ENCODE measurements around the gene MLIP. TPM values are rescaled to one million over a fixed set of nuclear protein-coding genes. Genes with fewer than 3 reads are reported as not detected.

MLIP gene
- total RNA-seq, 1 donor from 2014 or later, result not detected

GRCh38 chr6:54294965-54295532 is 183.8 kb downstream of the MLIP start:
- Mint-ChIP-seq H3K27me3 (ENCODE audit: unreplicated experiment) (no peaks in the 10 kb centered on the region), H3K9me3 (ENCODE audit: unreplicated experiment) (no peaks in the 10 kb centered on the region), H3K4me1 (ENCODE audit: unreplicated experiment) (peaks cover 18% of the 10 kb centered on the region), H3K4me3 (ENCODE audit: unreplicated experiment) (no peak overlapping the region), H3K27ac (ENCODE audit: unreplicated experiment) (no peak overlapping the region), H3K36me3 (ENCODE audit: unreplicated experiment) (no peaks in the 10 kb centered on the region)
- no peak for DNase-seq (ENCODE audit: extremely low spot score, unreplicated experiment)
- no peak for TF ChIP-seq CTCF (IDR thresholded peaks at IDR 0.05)

- Mint-ChIP-seq H3K4me3 (ENCODE audit: unreplicated experiment) (no peak overlapping the region), H3K36me3 (ENCODE audit: unreplicated experiment) (no peaks in the 10 kb centered on the region), H3K27ac (ENCODE audit: unreplicated experiment) (no peak overlapping the region), H3K9me3 (ENCODE audit: unreplicated experiment) (no peaks in the 10 kb centered on the region), H3K4me1 (ENCODE audit: unreplicated experiment) (no peaks in the 10 kb centered on the region), H3K27me3 (ENCODE audit: unreplicated experiment) (no peaks in the 10 kb centered on the region)
- no peak for TF ChIP-seq CTCF (IDR thresholded peaks at IDR 0.05)
- no peak for DNase-seq (ENCODE audit: extremely low spot score, unreplicated experiment)
These were observed 188.5 kb downstream of the MLIP start for GRCh38 chr6:54299542-54300269.

GRCh38 chr6:54301770-54302169 is 190.5 kb downstream of the MLIP start:
- no peak for TF ChIP-seq CTCF (IDR thresholded peaks at IDR 0.05)
- no peaks in the 10 kb centered on the region for H3K4me1 Mint-ChIP-seq (ENCODE audit: unreplicated experiment)
- H3K36me3 Mint-ChIP-seq (ENCODE audit: unreplicated experiment), result no peaks in the 10 kb centered on the region
- DNase-seq (ENCODE audit: extremely low spot score, unreplicated experiment), result no peak
- H3K27me3 Mint-ChIP-seq (ENCODE audit: unreplicated experiment), result no peaks in the 10 kb centered on the region
- H3K9me3 Mint-ChIP-seq (ENCODE audit: unreplicated experiment), result no peaks in the 10 kb centered on the region
- H3K27ac Mint-ChIP-seq (ENCODE audit: unreplicated experiment), result no peak overlapping the region
- H3K4me3 Mint-ChIP-seq (ENCODE audit: unreplicated experiment), result no peak overlapping the region

- no peak overlapping the region for H3K27ac Mint-ChIP-seq (ENCODE audit: unreplicated experiment)
- no peaks in the 10 kb centered on the region for H3K27me3 Mint-ChIP-seq (ENCODE audit: unreplicated experiment)
- TF ChIP-seq CTCF (IDR thresholded peaks at IDR 0.05), result no peak
- H3K4me1 Mint-ChIP-seq (ENCODE audit: unreplicated experiment), result no peaks in the 10 kb centered on the region
- H3K4me3 Mint-ChIP-seq (ENCODE audit: unreplicated experiment), result no peak overlapping the region
- DNase-seq (ENCODE audit: extremely low spot score, unreplicated experiment), result no peak
- no peaks in the 10 kb centered on the region for H3K36me3 Mint-ChIP-seq (ENCODE audit: unreplicated experiment)
- H3K9me3 Mint-ChIP-seq (ENCODE audit: unreplicated experiment), result no peaks in the 10 kb centered on the region
These were observed 196.2 kb downstream of the MLIP start for GRCh38 chr6:54307439-54307910.

- no peak for DNase-seq (ENCODE audit: extremely low spot score, unreplicated experiment)
- no peak for TF ChIP-seq CTCF (IDR thresholded peaks at IDR 0.05)
- Mint-ChIP-seq H3K36me3 (ENCODE audit: unreplicated experiment) (no peaks in the 10 kb centered on the region), H3K4me1 (ENCODE audit: unreplicated experiment) (no peaks in the 10 kb centered on the region), H3K4me3 (ENCODE audit: unreplicated experiment) (no peak within 1 kb of the TSS), H3K27ac (ENCODE audit: unreplicated experiment) (no peak within 1 kb of the TSS), H3K9me3 (ENCODE audit: unreplicated experiment) (no peaks in the 10 kb centered on the region), H3K27me3 (ENCODE audit: unreplicated experiment) (no peaks in the 10 kb centered on the region)
These were observed 197.2 kb downstream of the MLIP start, which contains the start of gene TINAG for GRCh38 chr6:54308289-54308985. Gene TINAG (plus strand): TSS chr6:54308441. CDS start chr6:54308551, 110 bp downstream.
